MM.1S (cell line): ENCODE results near the gene PLXNA2.

Experiments used
- EZH2 ChIP-seq: fragments of 300-600 bp; sonication (generic); optimal IDR thresholded peaks from 2 replicates; pipeline ENCODE3; 2017; ENCODE audit warnings: low read depth, mild to moderate bottlenecking, antibody characterized with exemption, low read length, mixed read lengths
- TF ChIP-seq, protein P1 (sequence below): fragments of 300-600 bp; sonication (generic); IDR thresholded peaks from 2 replicates; pipeline ENCODE4 v1.5.1; 2016; ENCODE audit warnings: antibody characterized with exemption, low read length, mixed read lengths

GRCh38 chr1:208055535-208055934, 188.6 kb downstream of the PLXNA2 start:
- TF ChIP-seq, protein P1, sequence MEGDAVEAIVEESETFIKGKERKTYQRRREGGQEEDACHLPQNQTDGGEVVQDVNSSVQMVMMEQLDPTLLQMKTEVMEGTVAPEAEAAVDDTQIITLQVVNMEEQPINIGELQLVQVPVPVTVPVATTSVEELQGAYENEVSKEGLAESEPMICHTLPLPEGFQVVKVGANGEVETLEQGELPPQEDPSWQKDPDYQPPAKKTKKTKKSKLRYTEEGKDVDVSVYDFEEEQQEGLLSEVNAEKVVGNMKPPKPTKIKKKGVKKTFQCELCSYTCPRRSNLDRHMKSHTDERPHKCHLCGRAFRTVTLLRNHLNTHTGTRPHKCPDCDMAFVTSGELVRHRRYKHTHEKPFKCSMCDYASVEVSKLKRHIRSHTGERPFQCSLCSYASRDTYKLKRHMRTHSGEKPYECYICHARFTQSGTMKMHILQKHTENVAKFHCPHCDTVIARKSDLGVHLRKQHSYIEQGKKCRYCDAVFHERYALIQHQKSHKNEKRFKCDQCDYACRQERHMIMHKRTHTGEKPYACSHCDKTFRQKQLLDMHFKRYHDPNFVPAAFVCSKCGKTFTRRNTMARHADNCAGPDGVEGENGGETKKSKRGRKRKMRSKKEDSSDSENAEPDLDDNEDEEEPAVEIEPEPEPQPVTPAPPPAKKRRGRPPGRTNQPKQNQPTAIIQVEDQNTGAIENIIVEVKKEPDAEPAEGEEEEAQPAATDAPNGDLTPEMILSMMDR = no peak
- TF ChIP-seq EZH2 = no peak
